ENCODE measurements around the gene ARCN1.

Gene ARCN1

GRCh38 chr11:118633319-118633690 lies 61.1 kb downstream of the ARCN1 start:
- no peak for DNase-seq (ENCODE audit: low read depth in 1 of 2, low spot score in 1 of 2)
- Histone ChIP-seq H3K4me3 (replicated peaks; ENCODE audit: insufficient read depth, low read length) (no peak overlapping the region), H3K27ac (replicated peaks) (no peak overlapping the region), H3K27me3 (ENCODE audit: insufficient read depth, poor library complexity, severe bottlenecking) (peaks cover 29% of the 10 kb centered on the region)
- TF ChIP-seq GABPA (IDR thresholded peaks at IDR 0.05; ENCODE audit: low read depth) (no peak), SPI1 (IDR thresholded peaks at IDR 0.05; ENCODE audit: borderline replicate concordance, low read depth) (no peak), POLR2AphosphoS5 (IDR thresholded peaks at IDR 0.05; ENCODE audit: low read depth) (no peak), CTCF (IDR thresholded peaks at IDR 0.05; ENCODE audit: insufficient read depth, low read length) (no peak)
- TF ChIP-seq, protein P1, sequence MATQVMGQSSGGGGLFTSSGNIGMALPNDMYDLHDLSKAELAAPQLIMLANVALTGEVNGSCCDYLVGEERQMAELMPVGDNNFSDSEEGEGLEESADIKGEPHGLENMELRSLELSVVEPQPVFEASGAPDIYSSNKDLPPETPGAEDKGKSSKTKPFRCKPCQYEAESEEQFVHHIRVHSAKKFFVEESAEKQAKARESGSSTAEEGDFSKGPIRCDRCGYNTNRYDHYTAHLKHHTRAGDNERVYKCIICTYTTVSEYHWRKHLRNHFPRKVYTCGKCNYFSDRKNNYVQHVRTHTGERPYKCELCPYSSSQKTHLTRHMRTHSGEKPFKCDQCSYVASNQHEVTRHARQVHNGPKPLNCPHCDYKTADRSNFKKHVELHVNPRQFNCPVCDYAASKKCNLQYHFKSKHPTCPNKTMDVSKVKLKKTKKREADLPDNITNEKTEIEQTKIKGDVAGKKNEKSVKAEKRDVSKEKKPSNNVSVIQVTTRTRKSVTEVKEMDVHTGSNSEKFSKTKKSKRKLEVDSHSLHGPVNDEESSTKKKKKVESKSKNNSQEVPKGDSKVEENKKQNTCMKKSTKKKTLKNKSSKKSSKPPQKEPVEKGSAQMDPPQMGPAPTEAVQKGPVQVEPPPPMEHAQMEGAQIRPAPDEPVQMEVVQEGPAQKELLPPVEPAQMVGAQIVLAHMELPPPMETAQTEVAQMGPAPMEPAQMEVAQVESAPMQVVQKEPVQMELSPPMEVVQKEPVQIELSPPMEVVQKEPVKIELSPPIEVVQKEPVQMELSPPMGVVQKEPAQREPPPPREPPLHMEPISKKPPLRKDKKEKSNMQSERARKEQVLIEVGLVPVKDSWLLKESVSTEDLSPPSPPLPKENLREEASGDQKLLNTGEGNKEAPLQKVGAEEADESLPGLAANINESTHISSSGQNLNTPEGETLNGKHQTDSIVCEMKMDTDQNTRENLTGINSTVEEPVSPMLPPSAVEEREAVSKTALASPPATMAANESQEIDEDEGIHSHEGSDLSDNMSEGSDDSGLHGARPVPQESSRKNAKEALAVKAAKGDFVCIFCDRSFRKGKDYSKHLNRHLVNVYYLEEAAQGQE (IDR thresholded peaks at IDR 0.05; ENCODE audit: insufficient replicate concordance, low read depth): no peak

DNA sequence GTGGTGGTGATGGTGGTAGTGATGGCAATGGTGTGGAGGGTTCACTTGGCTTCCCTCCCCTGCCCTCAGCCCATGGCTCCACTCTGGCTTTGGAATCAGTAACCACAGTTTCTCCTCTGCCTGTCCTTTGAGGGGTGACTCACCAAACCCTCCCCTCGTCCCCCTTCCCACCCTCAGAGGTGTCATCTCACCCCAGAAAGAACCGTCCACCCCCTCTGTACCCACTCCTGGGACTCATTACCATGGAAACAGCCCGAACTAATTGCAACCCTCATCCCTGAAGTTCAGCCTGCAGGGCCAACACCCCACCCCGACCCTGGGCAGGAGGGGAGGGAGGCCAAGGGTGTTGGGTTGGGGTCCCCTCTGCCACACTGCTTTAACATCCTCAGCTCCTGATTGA lies 61.8 kb downstream of the ARCN1 start:
- TF ChIP-seq CTCF (IDR thresholded peaks at IDR 0.05; ENCODE audit: insufficient read depth, low read length): no peak
- no peak for TF ChIP-seq GABPA (IDR thresholded peaks at IDR 0.05; ENCODE audit: low read depth)
- no peak overlapping the region for H3K27ac ChIP-seq (replicated peaks)
- no peak for DNase-seq (ENCODE audit: low read depth in 1 of 2, low spot score in 1 of 2)
- H3K4me3 ChIP-seq (replicated peaks; ENCODE audit: insufficient read depth, low read length): no peak overlapping the region
- peaks cover 29% of the 10 kb centered on the region for H3K27me3 ChIP-seq (ENCODE audit: insufficient read depth, poor library complexity, severe bottlenecking)

- no peak for TF ChIP-seq GABPA (IDR thresholded peaks at IDR 0.05; ENCODE audit: low read depth)
- TF ChIP-seq SPI1 (IDR thresholded peaks at IDR 0.05; ENCODE audit: borderline replicate concordance, low read depth): no peak
- TF ChIP-seq CTCF (IDR thresholded peaks at IDR 0.05; ENCODE audit: insufficient read depth, low read length): no peak
- no peak for TF ChIP-seq POLR2AphosphoS5 (IDR thresholded peaks at IDR 0.05; ENCODE audit: low read depth)
- TF ChIP-seq, protein P1 (IDR thresholded peaks at IDR 0.05; ENCODE audit: insufficient replicate concordance, low read depth): no peak
- Histone ChIP-seq H3K4me3 (replicated peaks; ENCODE audit: insufficient read depth, low read length) (peak overlapping the region; percentile 19), H3K27ac (replicated peaks) (no peak overlapping the region), H3K27me3 (ENCODE audit: insufficient read depth, poor library complexity, severe bottlenecking) (peaks cover 27% of the 10 kb centered on the region)
- DNase-seq (ENCODE audit: low read depth in 1 of 2, low spot score in 1 of 2): peak; percentile 38 to 49
Observed at GRCh38 chr11:118634431-118635236, 62.4 kb downstream of the ARCN1 start.

DNA sequence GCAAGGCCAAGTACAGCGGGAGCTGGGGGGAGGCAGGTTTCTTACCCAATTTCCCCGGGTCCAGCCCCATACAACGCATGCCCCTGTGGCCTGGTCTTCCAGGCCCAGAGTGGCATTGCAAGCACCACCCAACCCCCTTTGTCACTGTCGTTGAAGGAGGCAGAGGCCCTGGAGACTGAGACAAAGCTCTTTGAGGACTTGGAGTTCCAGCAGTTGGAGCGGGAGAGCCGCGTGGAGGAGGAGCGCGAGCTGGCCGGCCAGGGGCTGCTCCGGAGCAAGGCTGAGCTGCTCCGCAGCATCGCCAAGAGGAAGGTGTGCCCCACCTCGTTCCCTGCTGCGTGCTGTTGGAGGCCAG lies 63.0 kb downstream of the ARCN1 start:
- DNase-seq (ENCODE audit: low read depth in 1 of 2, low spot score in 1 of 2): no peak
- H3K27ac ChIP-seq (replicated peaks): no peak overlapping the region
- no peak overlapping the region for H3K4me3 ChIP-seq (replicated peaks; ENCODE audit: insufficient read depth, low read length)
- TF ChIP-seq GABPA (IDR thresholded peaks at IDR 0.05; ENCODE audit: low read depth): no peak
- TF ChIP-seq POLR2AphosphoS5 (IDR thresholded peaks at IDR 0.05; ENCODE audit: low read depth): no peak
- TF ChIP-seq SPI1 (IDR thresholded peaks at IDR 0.05; ENCODE audit: borderline replicate concordance, low read depth): no peak
- TF ChIP-seq, protein P1 (IDR thresholded peaks at IDR 0.05; ENCODE audit: insufficient replicate concordance, low read depth): no peak
- no peak for TF ChIP-seq CTCF (IDR thresholded peaks at IDR 0.05; ENCODE audit: insufficient read depth, low read length)
- H3K27me3 ChIP-seq (ENCODE audit: insufficient read depth, poor library complexity, severe bottlenecking): peaks cover 27% of the 10 kb centered on the region

All from HL-60 (cell line).